GM21723 (cell line): ENCODE data around the gene KCNK3.

ENCODE experiments used
- ATAC-seq: cut with Tn5 transposase; IDR thresholded peaks from one replicate; pipeline ENCODE4 v1.9.1; 2021; ENCODE audit warnings: mild to moderate bottlenecking, moderate library complexity; ENCODE audit not compliant: unreplicated experiment

The KCNK3 gene

GRCh38 chr2:26710145-26710544 lies 17.6 kb downstream of the KCNK3 start:
- no peak for ATAC-seq

- ATAC-seq, result no peak
Measured at GRCh38 chr2:26710743-26711456, 18.4 kb downstream of the KCNK3 start.

- ATAC-seq, result no peak
Measured at GRCh38 chr2:26711457-26712161, 19.1 kb downstream of the KCNK3 start.

GRCh38 chr2:26712486-26713465 lies 20.3 kb downstream of the KCNK3 start:
- no peak for ATAC-seq

- ATAC-seq, result no peak
Measured at GRCh38 chr2:26715528-26716270, 23.2 kb downstream of the KCNK3 start.

- no peak for ATAC-seq
Measured at GRCh38 chr2:26716340-26716739, 23.8 kb downstream of the KCNK3 start.

- no peak for ATAC-seq
Measured at GRCh38 chr2:26716769-26717168, 24.2 kb downstream of the KCNK3 start.

GRCh38 chr2:26717362-26717761 lies 24.8 kb downstream of the KCNK3 start:
- no peak for ATAC-seq

GRCh38 chr2:26718949-26719686 lies 26.6 kb downstream of the KCNK3 start:
- ATAC-seq, result no peak

GRCh38 chr2:26720322-26721114 lies 28.0 kb downstream of the KCNK3 start:
- no peak for ATAC-seq

GRCh38 chr2:26721115-26722032 lies 28.9 kb downstream of the KCNK3 start:
- no peak for ATAC-seq

- ATAC-seq, result no peak
Measured at GRCh38 chr2:26722328-26722727, 29.8 kb downstream of the KCNK3 start.

- no peak for ATAC-seq
Measured at GRCh38 chr2:26722911-26723310, 30.4 kb downstream of the KCNK3 start.

GRCh38 chr2:26723475-26723874 lies 31.0 kb downstream of the KCNK3 start:
- ATAC-seq, result no peak

- ATAC-seq, result no peak
Measured at GRCh38 chr2:26723991-26724750, 31.6 kb downstream of the KCNK3 start.

GRCh38 chr2:26724784-26725520 lies 32.4 kb downstream of the KCNK3 start:
- ATAC-seq, result no peak

- no peak for ATAC-seq
Measured at GRCh38 chr2:26725521-26725820, 32.9 kb downstream of the KCNK3 start.
